Endothelial cell of umbilical vein (primary cell): ENCODE data around the gene FNIP2. TPM values are rescaled to one million over a fixed set of nuclear protein-coding genes. Genes with fewer than 3 reads are reported as not detected.

Source experiments
- BruUV-seq: library from RNA; stranded (reverse); fragments of 400-500 nt; replicated peaks from 2 replicates; lab custom pipeline; 2021; lab: Mats Ljungman, UMichigan
- CTCF ChIA-PET: fragments of 300-600, 350-600 bp; sonication (Branson Sonifier 250); formaldehyde crosslinking; loops from one replicate; lab custom pipeline; 2021; ENCODE audit warnings: antibody characterized with exemption, inconsistent platforms; lab: Charles Lee
- POLR2A ChIA-PET: fragments of 300-600, 350-600 bp; sonication (Branson Sonifier 250); formaldehyde crosslinking; loops from one replicate; lab custom pipeline; 2021; ENCODE audit warnings: antibody characterized with exemption, inconsistent platforms; lab: Charles Lee
- DNase-seq: peaks from one replicate; pipeline ENCODE4 v3.0.0-alpha.2; 2011; ENCODE audit warnings: low read depth, low spot score
- FAIRE-seq: peaks from 2 replicates; lab custom pipeline; 2011; peaks lifted over from hg19 to GRCh38; lab: Jason Lieb, UNC
- H2AFZ ChIP-seq: 2 replicates; pipeline ENCODE4 v1.6.0; 2012; ENCODE audit warnings: low read depth, low read length, control low read depth, inconsistent platforms
- H3K27ac ChIP-seq: 2 replicates; pipeline ENCODE4 v1.5.1; 2011; ENCODE audit warnings: low read depth, mild to moderate bottlenecking, control low read depth, low read length, moderate library complexity; ENCODE audit not compliant: insufficient read depth
- H3K27me3 ChIP-seq, 2 experiments: 2 replicates each; pipeline versions ENCODE4 v1.6.0 to v1.6.1; 2011; ENCODE audit warnings: low read length in 2 of 2, mixed read lengths in 1 of 2; ENCODE audit not compliant: control insufficient read depth in 2 of 2, insufficient read depth in 2 of 2
- H3K36me3 ChIP-seq, 2 experiments: 2 replicates in 1 of 2; 3 replicates in 1 of 2; pipeline ENCODE4 v1.5.1; 2011; ENCODE audit warnings: low read length in 2 of 2, mild to moderate bottlenecking in 1 of 2, moderate library complexity in 1 of 2; ENCODE audit not compliant: control insufficient read depth in 2 of 2, insufficient read depth in 2 of 2; ENCODE audit errors: extremely low read depth in 1 of 2
- H3K4me1 ChIP-seq: 3 replicates; pipeline ENCODE4 v1.5.1; 2011; ENCODE audit warnings: mild to moderate bottlenecking, low read length; ENCODE audit not compliant: control insufficient read depth, insufficient read depth; ENCODE audit errors: extremely low read depth
- H3K4me2 ChIP-seq: 2 replicates; pipeline ENCODE4 v1.6.1; 2011; ENCODE audit warnings: low read length, control low read depth, mixed read lengths; ENCODE audit not compliant: insufficient read depth
- H3K4me3 ChIP-seq, 3 experiments: fragments of 200-600 bp in 1 of 3; sonication (generic), shearing (Covaris generic) in 1 of 3; replicated peaks in 1 of 3; 2 replicates each; pipeline ENCODE4 v1.5.1; 2011 to 2016; ENCODE audit warnings: control low read depth in 3 of 3, low read length in 3 of 3, mild to moderate bottlenecking in 2 of 3, inconsistent platforms in 1 of 3, low read depth in 1 of 3, moderate library complexity in 1 of 3; ENCODE audit not compliant: insufficient read depth in 1 of 3
- H3K79me2 ChIP-seq: 2 replicates; pipeline ENCODE4 v1.6.0; 2012; ENCODE audit warnings: low read length, inconsistent platforms; ENCODE audit not compliant: control insufficient read depth, insufficient read depth
- H3K9ac ChIP-seq: replicated peaks from 2 replicates; pipeline ENCODE3; 2011; ENCODE audit warnings: low read length, control low read depth; ENCODE audit not compliant: insufficient read depth; ENCODE audit errors: extremely low read depth
- H3K9me1 ChIP-seq: replicated peaks from 3 replicates; pipeline ENCODE4 v1.6.0; 2011; ENCODE audit warnings: mild to moderate bottlenecking, low read length; ENCODE audit not compliant: control insufficient read depth, insufficient read depth; ENCODE audit errors: extremely low read depth
- H3K9me3 ChIP-seq: replicated peaks from 2 replicates; pipeline ENCODE4 v1.5.1; 2012; ENCODE audit warnings: low read length, inconsistent platforms; ENCODE audit not compliant: control insufficient read depth, insufficient read depth
- H4K20me1 ChIP-seq: replicated peaks from 2 replicates; pipeline ENCODE3; 2011; ENCODE audit warnings: mild to moderate bottlenecking, low read length; ENCODE audit not compliant: control insufficient read depth, insufficient read depth; ENCODE audit errors: extremely low read depth
- EZH2 ChIP-seq: IDR thresholded peaks from 2 replicates; pipeline ENCODE4 v1.6.1; 2012; ENCODE audit warnings: borderline replicate concordance, low read depth, mild to moderate bottlenecking, moderate library complexity, low read length, inconsistent platforms; ENCODE audit not compliant: severe bottlenecking
- FOS ChIP-seq: IDR thresholded peaks from 2 replicates; pipeline ENCODE4 v1.6.1; 2011; ENCODE audit warnings: mild to moderate bottlenecking, low read length, moderate library complexity, borderline replicate concordance; ENCODE audit not compliant: insufficient read depth
- GATA2 ChIP-seq: IDR thresholded peaks from 2 replicates; pipeline ENCODE4 v1.7.0; 2011; ENCODE audit warnings: low read depth, mild to moderate bottlenecking, moderate library complexity, mixed read lengths, low read length; ENCODE audit not compliant: insufficient read length, insufficient read depth
- JUN ChIP-seq: IDR thresholded peaks from 2 replicates; pipeline ENCODE4 v1.6.1; 2011; ENCODE audit warnings: borderline replicate concordance, low read depth; ENCODE audit not compliant: insufficient read length, insufficient read depth
- MYC ChIP-seq: IDR thresholded peaks from one replicate; pipeline ENCODE4 v1.6.1; 2011; ENCODE audit warnings: mild to moderate bottlenecking, low read depth, low read length
- POLR2A ChIP-seq: IDR thresholded peaks from 2 replicates; pipeline ENCODE4 v1.6.1; 2012; ENCODE audit warnings: low read depth, mild to moderate bottlenecking, control low read depth, low read length
- POLR2AphosphoS5 ChIP-seq: IDR thresholded peaks from 2 replicates; pipeline ENCODE4 v1.6.1; 2012; ENCODE audit warnings: low read depth, mild to moderate bottlenecking, control low read depth, low read length, moderate library complexity; ENCODE audit not compliant: insufficient read depth
- dilution Hi-C: fragments of 300-500 bp; cut with MboI; formaldehyde crosslinking; loops from one replicate; pipeline ENCODE4 v1.15.0; 2019; ENCODE audit warnings: low sequenced_read_pairs; ENCODE audit not compliant: extremely low pct_ligation_motif_present
- intact Hi-C: fragments of 100-400 bp; cut with micrococcal nuclease; formaldehyde crosslinking; loops from one replicate; pipeline ENCODE4 v1.10.0; 2022
- polyA plus RNA-seq, 4 experiments: library from polyadenylated mRNA; depleted of rRNA in 3 of 4; stranded (reverse) in 3 of 4; unstranded in 1 of 4; fragments of >200 nt; gene quantifications; 2 replicates each; pipeline versions ENCODE4 v1.2.1 to v1.2.3, GENCODE V29; 2011 to 2012; ENCODE audit warnings: missing spikeins in 1 of 4
- total RNA-seq: library from RNA; stranded (reverse); gene quantifications from 2 replicates; pipeline ENCODE4 v1.2.3, GENCODE V29; 2021
- TF ChIP-seq, protein P1 (sequence below): IDR thresholded peaks from 2 replicates; pipeline ENCODE4 v1.6.1; 2011; ENCODE audit not compliant: insufficient read depth, insufficient read length
- TF ChIP-seq, protein P2 (sequence below), 2 donors: IDR thresholded peaks; 1 replicate in 1 of 2; 2 replicates in 1 of 2; pipeline ENCODE4 v1.5.1; 2011; ENCODE audit warnings: low read length in 2 of 2, mild to moderate bottlenecking in 2 of 2, moderate library complexity in 2 of 2, control low read depth in 1 of 2, inconsistent platforms in 1 of 2, low read depth in 1 of 2; ENCODE audit not compliant: insufficient read depth in 1 of 2; ENCODE audit errors: extremely low read depth in 1 of 2

FNIP2 gene
- total and polyA plus RNA-seq, 2 donors (not counting 3 experiments of a cell fraction or from before 2014, with no cell fraction given) = 4.5 to 14.4 TPM

DNA sequence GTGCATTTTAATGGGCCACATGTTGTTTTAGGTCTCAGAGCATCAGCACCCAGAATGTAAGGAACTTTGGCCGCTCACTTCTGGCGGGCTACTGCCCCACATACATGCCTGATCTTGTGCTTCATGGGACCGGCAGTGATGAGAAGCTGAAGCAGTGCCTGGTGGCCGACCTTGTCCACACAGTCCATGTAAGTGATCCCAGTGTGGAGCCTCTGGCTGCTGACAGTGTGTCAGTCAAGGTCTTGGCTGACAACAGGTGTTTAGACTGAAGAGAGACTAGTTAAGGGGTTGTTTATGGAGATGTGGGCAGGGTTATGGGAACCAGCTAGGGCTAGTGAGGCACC lies 101.4 kb downstream of the FNIP2 start:
- Histone ChIP-seq H4K20me1 (no peaks in the 10 kb centered on the region), H3K4me3 (no peak overlapping the region), H3K27ac (no peak overlapping the region), H3K4me1 (peaks cover 15% of the 10 kb centered on the region), H3K27me3 (no peaks in the 10 kb centered on the region), H3K79me2 (no peaks in the 10 kb centered on the region), H3K4me2 (no peak overlapping the region), H2AFZ (no peak overlapping the region), H3K9ac (no peak overlapping the region), H3K36me3 (peaks cover 0 to 6% of the 10 kb centered on the region in 2 experiments), H3K9me3 (no peaks in the 10 kb centered on the region), H3K9me1 (no peaks in the 10 kb centered on the region)
- CTCF ChIA-PET = no interaction called here
- FAIRE-seq (no peak), DNase-seq (no peak)
- POLR2A ChIA-PET = no interaction called here
- dilution Hi-C loops = no loop called here
- intact Hi-C loops = loop anchor here (5.0 kb wide), 2 partner anchors 232 to 577 kb away; partner anchors contain the start of gene RAPGEF2
- no TSS peak for BruUV-seq
- no peak for TF ChIP-seq GATA2
- no peak for TF ChIP-seq POLR2A
- TF ChIP-seq JUN = no peak
- TF ChIP-seq, protein P1, sequence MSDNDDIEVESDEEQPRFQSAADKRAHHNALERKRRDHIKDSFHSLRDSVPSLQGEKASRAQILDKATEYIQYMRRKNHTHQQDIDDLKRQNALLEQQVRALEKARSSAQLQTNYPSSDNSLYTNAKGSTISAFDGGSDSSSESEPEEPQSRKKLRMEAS = no peak
- TF ChIP-seq, protein P2, sequence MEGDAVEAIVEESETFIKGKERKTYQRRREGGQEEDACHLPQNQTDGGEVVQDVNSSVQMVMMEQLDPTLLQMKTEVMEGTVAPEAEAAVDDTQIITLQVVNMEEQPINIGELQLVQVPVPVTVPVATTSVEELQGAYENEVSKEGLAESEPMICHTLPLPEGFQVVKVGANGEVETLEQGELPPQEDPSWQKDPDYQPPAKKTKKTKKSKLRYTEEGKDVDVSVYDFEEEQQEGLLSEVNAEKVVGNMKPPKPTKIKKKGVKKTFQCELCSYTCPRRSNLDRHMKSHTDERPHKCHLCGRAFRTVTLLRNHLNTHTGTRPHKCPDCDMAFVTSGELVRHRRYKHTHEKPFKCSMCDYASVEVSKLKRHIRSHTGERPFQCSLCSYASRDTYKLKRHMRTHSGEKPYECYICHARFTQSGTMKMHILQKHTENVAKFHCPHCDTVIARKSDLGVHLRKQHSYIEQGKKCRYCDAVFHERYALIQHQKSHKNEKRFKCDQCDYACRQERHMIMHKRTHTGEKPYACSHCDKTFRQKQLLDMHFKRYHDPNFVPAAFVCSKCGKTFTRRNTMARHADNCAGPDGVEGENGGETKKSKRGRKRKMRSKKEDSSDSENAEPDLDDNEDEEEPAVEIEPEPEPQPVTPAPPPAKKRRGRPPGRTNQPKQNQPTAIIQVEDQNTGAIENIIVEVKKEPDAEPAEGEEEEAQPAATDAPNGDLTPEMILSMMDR (IDR thresholded peaks at IDR 0.05; ENCODE audit: extremely low read depth in 1 of 2, insufficient read depth in 1 of 2, low read depth in 1 of 2, low read length in 2 of 2) = no peak
- TF ChIP-seq EZH2 = no peak
- TF ChIP-seq POLR2AphosphoS5 = no peak
- TF ChIP-seq FOS = no peak
- TF ChIP-seq MYC = no peak
